RKO (cell line): ENCODE data around the gene KCNJ4.
"Not testable (repeated sequence)": the region's sequence is repeated elsewhere in the genome, so short reads cannot be mapped to it uniquely, and the experiment has no call there.

Experiments used
- DNase-seq: peaks from one replicate; pipeline ENCODE4 v3.0.0-alpha.2; 2016; ENCODE audit warnings: low spot score

The KCNJ4 gene

GRCh38 chr22:38470179-38470578 is 15.2 kb upstream of the KCNJ4 start:
- DNase-seq, result not testable (repeated sequence)

- DNase-seq, result no peak
Observed at GRCh38 chr22:38469306-38469781, 14.3 kb upstream of the KCNJ4 start.

GRCh38 chr22:38468443-38469305 is 13.7 kb upstream of the KCNJ4 start:
- DNase-seq, result no peak

GRCh38 chr22:38467904-38468442 is 13.0 kb upstream of the KCNJ4 start, which contains the start of gene KDELR3:
Gene KDELR3 (plus strand): TSS chr22:38468096. CDS start chr22:38468234, 138 bp downstream.
- peak; percentile 86 for DNase-seq

GRCh38 chr22:38467438-38467903 is 12.5 kb upstream of the KCNJ4 start:
- no peak for DNase-seq

- DNase-seq, result no peak
Observed at GRCh38 chr22:38465673-38466490, 10.9 kb upstream of the KCNJ4 start.

- DNase-seq, result no peak
Observed at GRCh38 chr22:38464992-38465672, 10.1 kb upstream of the KCNJ4 start.

- DNase-seq, result no peak
Observed at GRCh38 chr22:38462960-38463784, 8.2 kb upstream of the KCNJ4 start.

GRCh38 chr22:38461414-38462081 is 6.5 kb upstream of the KCNJ4 start:
- peak; percentile 86 for DNase-seq

- no peak for DNase-seq
Observed at GRCh38 chr22:38461057-38461413, 6.0 kb upstream of the KCNJ4 start.

- no peak for DNase-seq
Observed at GRCh38 chr22:38460426-38460840, 5.4 kb upstream of the KCNJ4 start.

- DNase-seq, result no peak
Observed at GRCh38 chr22:38456841-38457699, 2.1 kb upstream of the KCNJ4 start.

GRCh38 chr22:38456272-38456835 is 1.4 kb upstream of the KCNJ4 start:
- DNase-seq, result no peak

- no peak for DNase-seq
Observed at GRCh38 chr22:38455530-38456271, 702 bp upstream of the KCNJ4 start.

GRCh38 chr22:38454353-38455075 is 485 bp downstream of the KCNJ4 start:
- no peak for DNase-seq

GRCh38 chr22:38453996-38454352 is 1.0 kb downstream of the KCNJ4 start:
- no peak for DNase-seq

- DNase-seq, result no peak
Observed at GRCh38 chr22:38453066-38453672, 1.8 kb downstream of the KCNJ4 start.
